Left hindlimb (tissue), 1 donor: ENCODE measurements around the gene C16orf89.
A peak's percentile ranks its signal among the peaks of the same experiment; 100 is the strongest.

Source experiments
- DNase-seq: peaks from one replicate; pipeline ENCODE4 v3.0.0-alpha.2; 2018

C16orf89 gene

DNA sequence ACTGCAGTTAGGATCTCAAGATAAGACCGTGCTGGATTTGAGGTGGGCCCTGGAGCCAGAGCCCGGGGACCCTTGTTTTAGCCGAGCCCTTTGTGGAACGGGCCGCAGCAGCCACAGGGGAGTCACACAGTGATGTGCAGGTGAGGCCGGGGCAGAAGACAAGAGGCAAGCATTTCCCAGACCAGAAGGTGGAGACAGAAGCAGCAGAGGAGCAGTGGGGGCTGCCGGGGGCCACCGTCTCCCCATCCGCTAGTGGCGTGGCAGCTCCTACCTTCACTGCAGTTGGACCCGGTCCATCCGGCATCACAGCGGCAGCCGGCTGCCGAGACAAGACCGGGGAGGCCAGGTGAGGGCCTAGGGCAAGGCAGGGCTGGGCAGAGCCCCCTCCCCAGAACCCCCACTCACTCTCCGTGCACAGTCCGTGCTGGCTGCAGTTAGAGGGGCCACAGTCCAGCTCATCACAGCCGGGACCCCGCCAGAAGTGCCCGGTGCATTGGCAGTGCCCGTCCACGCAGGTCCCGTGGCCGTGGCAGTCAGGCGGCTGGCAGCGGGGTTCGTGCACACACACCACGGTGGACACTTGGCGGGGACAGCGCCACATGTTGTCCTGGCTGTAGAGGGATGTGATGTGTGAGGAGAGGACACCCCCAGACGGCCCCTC, 38.1 kb downstream of the C16orf89 start:
- DNase-seq, result peak; percentile 27

DNA sequence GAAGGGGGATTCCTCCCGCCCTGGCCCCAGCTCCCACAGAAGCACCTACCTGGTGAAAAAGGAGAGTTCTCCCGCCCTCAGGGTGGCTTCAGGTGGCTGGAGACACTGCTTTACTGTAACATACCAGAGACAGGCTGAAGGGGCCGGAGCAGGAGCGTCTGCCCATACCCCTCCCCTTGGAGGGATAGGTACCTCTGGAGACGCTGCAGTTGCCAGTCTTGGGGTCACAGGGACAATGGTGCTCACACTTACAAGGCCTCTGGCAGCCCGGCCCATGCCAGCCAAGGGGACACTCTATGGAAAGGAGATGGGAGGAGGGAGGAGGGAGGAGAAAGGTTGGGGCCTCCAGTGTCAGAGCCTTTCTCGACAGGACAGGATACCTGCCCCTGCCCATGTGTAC, 38.7 kb downstream of the C16orf89 start:
- peak; percentile 18 for DNase-seq

- DNase-seq, result peak; percentile 25
Observed at GRCh38 chr16:5026664-5027063, 39.1 kb downstream of the C16orf89 start.

DNA sequence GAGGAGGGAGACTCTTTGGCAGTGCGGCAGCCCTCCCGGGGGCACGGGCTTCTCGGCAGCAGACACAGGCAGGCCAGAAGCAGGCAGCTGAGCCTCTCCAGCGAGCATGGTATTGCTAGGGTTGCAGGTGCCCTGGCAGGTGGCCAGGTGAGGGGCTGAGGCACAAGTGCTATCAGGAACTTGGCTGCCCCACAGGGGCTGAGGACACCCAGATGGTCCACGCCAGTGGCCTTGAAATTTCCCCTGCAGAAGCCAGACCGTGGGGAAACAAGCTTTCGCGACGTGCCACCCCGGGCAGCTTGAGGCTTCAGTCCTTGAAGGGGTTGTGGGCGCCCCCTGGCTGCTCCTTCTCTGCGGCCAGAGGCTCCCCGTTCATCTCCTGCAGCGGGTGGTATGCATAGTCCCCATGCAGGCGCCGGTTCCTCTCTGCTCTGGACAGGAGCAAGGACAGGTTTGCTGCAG, 40.6 kb downstream of the C16orf89 start:
- DNase-seq, result no peak

DNA sequence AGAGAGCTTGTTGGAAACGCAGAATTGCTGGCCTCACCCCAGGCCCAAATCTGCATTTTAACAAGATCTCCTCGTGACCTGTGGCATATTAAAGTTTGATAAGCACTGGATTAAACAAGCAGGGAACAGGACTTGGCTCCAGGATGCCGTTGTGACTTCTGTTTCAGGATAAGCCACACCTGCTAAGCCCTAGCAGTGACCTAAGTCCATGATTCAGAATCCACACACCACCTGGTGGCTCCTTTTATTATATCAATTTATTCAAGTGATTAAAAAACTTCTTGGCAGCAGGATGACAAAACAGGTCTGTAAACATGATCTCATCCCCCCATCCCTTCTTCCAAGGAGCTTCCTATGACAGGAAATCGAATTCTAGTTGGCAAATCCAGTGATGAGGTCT, 41.1 kb downstream of the C16orf89 start:
- DNase-seq, result no peak

- no peak for DNase-seq
Observed at GRCh38 chr16:5022521-5022920, 43.2 kb downstream of the C16orf89 start.

DNA sequence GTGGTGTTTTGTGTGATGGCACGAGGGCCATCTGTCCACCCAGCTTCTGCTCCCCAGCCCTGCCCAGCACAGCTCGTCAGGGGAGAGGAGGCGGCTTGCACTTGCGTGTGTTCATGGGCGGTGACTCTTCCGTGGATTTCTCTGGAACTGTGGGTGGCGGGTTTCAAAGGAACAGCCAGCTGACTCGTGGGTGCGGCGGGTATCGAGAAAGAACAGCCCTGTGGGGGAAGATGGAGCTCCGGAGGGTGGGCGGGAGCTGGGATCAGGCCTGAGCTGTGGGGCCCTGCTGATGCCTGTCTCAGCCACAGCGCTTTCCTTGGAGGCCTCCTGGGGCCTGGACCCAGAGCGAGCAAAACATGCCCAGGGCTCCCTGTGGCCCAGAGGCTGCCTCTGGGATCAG, 45.2 kb downstream of the C16orf89 start:
- no peak for DNase-seq

DNA sequence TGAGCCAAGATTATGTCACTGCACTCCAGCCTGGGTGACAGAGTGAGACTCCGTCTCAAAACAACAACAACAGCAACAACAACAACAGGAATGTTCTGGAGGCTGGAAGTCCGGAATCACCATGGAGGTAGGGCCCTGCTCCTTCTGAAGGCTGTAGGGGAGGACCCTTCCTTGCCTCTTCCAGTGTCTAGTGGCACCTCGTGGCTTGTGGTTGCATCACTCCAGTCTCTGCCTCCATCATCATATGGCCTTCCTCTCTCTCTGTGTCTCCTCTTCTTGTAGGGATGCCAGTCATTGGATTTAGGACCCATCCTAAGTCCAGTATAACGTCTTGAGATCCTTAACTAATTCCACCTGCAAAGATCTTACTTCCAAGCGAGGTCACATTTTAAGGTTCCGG, 46.0 kb downstream of the C16orf89 start:
- no peak for DNase-seq

GRCh38 chr16:5018793-5019192, 47.0 kb downstream of the C16orf89 start:
- peak; percentile 56 for DNase-seq

GRCh38 chr16:5017678-5017969, 48.1 kb downstream of the C16orf89 start:
- DNase-seq, result no peak

DNA sequence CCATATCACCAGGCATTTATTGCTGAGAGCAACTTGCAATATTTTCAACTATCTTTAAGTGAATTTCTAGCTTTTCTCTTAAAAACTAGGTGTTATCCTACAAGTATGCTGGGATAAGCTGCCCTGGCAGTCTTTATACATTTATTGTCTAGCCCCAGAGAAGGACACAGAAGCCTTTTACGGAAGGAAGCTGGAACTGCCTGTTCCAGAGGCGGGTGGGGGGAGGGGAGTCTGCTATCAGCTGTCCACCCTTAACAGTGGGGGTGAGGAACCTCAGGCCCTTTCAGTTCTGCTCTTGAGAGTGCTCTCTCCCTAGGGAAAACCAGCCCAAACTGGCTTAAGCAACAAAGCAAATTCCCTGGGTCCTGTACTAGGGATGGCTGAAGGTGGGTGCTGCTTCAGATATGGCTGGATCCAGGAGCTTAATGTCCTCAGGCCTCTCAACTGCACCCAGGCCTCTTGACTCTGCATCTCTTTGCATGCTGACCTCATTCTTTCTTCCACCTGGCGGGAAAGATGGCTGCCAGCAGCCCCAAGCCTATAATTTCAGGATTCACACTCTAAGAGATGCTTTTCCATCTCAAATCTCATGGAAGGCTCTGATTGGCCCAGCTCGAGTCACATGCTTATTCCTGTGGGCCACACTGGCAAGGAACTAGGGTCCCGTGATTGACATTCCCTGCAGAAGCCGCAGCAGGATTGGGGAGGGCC, 48.6 kb downstream of the C16orf89 start:
- no peak for DNase-seq

DNA sequence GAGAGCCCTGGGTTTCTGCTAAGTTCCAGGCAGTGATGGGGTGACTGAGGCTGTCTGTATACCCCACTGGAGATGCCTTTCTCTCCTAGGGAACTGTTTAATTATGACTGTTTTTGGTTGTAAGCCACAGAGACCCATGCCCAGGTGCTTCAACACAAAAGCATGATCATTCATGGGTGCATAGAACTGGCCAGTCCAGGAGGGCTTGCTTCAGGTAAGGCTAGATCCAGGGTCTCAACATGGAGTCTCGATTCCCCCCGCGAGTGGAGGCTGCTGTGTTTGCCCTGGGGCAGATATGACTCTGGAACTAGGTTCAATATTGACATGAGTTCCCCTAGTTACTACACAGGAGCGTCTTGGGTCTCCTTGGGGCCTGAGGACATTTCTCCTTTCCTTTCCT, 49.9 kb downstream of the C16orf89 start:
- DNase-seq, result no peak

- DNase-seq, result no peak
Observed at GRCh38 chr16:5015351-5015750, 50.4 kb downstream of the C16orf89 start.

DNA sequence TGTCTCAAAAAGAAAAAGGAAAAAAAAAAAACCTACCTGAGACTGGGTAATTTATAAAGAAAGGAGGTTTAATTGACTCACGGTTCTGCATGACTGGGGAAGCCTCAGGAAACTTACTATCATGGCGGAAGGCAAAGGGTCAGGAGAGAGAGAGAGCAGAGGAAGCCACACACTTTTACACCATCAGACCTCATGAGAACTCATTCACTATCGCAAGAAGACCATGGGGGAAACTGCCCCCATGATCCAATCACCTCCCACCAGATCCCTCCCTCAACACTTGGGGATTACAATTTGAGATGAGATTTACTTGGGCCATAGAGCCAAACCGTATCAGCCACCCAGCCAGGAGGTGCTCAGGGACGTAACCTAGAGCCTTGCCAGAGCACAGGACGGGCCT, 52.9 kb downstream of the C16orf89 start:
- no peak for DNase-seq

GRCh38 chr16:5011637-5012036, 54.1 kb downstream of the C16orf89 start:
- DNase-seq, result no peak

DNA sequence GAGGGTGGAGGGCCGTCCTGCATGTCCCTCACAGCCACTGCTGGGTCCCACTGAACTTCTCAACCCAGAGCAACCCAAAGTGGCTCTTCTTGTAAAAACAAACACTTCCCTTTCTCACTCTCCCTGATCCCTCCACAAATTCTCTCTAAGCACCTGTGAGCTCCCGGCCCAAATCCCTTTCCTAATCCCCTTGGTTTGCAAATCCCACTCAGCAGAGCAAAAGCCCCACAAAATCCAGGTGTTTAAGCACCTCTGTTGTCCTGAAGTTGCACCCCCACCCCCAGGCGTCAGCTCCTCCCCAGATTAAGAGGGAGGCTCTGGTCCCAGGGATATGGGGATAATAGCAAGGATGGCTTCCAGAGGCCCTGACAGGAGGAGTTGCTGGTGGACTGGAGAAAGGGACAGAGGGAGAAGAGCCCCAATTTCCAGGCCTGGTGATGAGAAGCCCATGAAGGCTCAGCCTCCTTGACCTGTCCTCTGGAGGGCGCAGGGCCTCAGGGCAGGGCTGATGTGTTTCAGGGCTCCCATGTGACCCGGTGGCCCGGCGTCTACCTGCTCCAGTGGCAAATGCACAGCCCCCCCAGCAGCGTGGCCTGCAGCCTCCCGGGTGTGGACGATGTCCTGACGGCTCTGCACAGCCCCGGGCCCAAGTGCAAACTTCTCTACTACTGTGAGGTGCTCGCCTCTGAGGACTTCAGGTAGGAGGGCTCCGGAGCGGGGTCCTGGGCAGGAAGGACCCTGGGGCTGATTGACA, 55.0 kb downstream of the C16orf89 start:
- no peak for DNase-seq

- no peak for DNase-seq
Observed at GRCh38 chr16:5008311-5008731, 57.4 kb downstream of the C16orf89 start.

DNA sequence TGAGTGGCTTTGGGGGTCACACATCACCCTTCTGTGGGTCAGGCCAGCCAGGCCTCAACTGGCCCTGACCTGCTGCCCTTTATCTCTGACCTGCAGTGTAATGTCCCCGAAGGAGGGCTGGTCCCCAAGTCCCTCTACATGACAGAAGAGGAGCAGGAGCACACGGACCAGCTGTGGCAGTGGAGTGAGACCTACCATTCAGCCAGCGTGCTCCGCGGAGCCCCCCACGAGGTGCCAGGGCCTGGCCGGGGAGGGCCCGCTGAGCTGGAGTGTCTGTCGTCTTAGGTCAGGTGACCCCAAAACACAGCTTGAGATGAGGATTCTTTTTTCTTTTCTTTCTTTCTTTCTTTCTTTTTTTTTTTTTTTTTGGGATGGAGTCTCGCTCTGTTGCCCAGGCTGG, 58.5 kb downstream of the C16orf89 start:
- no peak for DNase-seq

DNA sequence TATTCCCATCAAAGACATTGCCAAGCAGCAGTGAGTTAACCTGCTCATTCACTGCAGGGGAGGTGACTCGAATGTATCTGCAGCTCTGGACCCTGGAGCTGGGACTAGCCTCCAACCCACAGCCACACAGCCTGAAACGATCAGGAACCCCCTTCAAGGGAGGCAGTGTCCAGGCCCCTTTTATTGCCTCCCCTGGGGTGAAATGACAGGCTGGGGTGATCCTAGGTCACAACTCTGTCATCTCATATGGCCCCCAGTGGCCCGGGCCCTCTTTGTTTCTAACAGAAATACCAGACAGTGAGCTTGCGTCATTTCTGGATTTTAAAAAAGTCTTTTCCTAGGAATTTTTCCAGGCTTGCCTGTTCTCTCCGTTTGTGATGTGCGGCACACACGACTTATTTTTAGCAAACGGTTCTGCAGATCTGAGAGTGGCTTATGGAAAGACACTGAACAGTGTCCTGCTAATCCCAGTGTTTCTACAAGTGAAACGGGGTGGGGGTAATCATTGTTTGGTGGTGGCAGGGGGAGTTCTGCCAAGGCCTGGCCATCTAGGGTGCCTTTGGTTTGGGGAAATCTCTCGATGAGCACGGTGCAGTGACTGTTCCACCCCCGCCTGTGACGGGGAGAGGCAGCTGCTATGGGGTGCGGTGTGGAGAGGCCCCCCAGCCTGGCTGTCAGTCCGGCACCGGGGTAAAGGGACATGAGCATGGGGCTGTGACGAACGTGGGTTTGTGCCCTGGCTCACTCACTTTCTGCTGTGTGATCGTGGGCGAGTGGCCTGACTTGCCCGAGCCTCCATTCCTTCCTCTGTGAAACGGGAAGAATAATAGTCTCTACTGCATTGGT, 59.2 kb downstream of the C16orf89 start:
- no peak for DNase-seq

DNA sequence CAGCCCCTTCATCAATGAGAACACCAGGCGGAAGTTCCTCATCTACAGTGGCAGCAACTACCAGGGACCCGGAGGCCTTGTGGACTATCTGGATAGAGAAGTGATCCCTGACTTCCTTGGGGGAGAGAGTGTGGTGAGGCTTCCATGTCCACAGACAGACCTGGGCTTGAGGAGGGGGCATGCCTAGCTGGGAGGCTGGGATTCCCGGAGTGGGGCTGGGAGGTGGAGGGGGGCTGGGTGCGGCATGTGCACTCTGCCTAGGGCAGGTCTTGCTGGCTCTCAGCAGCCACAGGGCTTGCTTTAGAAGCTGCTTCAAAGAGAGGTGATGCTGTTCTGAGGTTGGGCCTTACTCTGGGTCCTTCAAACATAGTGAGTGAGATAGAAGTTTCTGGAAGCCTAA, 59.8 kb downstream of the C16orf89 start:
- DNase-seq, result no peak

- DNase-seq, result no peak
Observed at GRCh38 chr16:5004311-5004710, 61.4 kb downstream of the C16orf89 start.

DNA sequence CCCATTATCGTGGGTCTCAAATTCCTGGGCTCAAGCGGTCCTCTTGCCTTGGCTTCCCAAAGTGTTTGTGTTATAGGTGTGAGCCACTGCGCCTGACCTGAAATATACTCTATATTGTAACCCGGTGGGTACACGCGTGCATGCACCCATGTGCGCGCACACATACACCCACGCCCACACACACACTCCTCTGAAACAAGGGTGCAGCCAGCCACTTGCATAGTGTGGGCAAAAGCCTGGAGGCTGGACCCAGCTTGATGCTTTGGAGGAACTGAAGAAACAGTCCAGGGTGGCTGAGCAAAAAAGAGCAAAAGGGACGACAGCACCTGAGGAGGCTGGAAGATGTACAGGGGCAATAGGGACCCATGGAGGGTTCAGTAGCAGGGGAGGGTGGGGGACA, 61.9 kb downstream of the C16orf89 start:
- DNase-seq, result no peak

GRCh38 chr16:5003211-5003610, 62.5 kb downstream of the C16orf89 start:
- DNase-seq, result no peak
